Measurements from ENCODE around the gene TRAF7. TPM values are rescaled to one million over a fixed set of nuclear protein-coding genes. Genes with fewer than 3 reads are reported as not detected.
"Not testable (repeated sequence)": the region's sequence is repeated elsewhere in the genome, so short reads cannot be mapped to it uniquely, and the experiment has no call there.

TRAF7 gene
- total RNA-seq, 4 donors from 2014 or later: 31.9 to 42.7 (median 34.3) TPM

- no peak for ATAC-seq (ENCODE audit: low FRiP score)
- no peak for TF ChIP-seq CTCF (IDR thresholded peaks at IDR 0.05)
- DNase-seq (ENCODE audit: low spot score): no peak
These were observed 40.0 kb upstream of the TRAF7 start for GRCh38 chr16:2115591-2115973.

GRCh38 chr16:2116428-2116827 lies 39.2 kb upstream of the TRAF7 start:
- DNase-seq (ENCODE audit: low spot score): not testable (repeated sequence)

GRCh38 chr16:2117341-2117740 lies 38.2 kb upstream of the TRAF7 start:
- DNase-seq (ENCODE audit: low spot score); ATAC-seq (ENCODE audit: low FRiP score): not testable (repeated sequence)

More at GRCh38 chr16:2116428-2116827, 39.2 kb upstream of the TRAF7 start:
- not testable (repeated sequence) for ATAC-seq (ENCODE audit: low FRiP score)

GRCh38 chr16:2117960-2118722 lies 37.4 kb upstream of the TRAF7 start:
- not testable (repeated sequence) for DNase-seq (ENCODE audit: low spot score); ATAC-seq (ENCODE audit: low FRiP score)

GRCh38 chr16:2121325-2121724 lies 34.3 kb upstream of the TRAF7 start:
- ATAC-seq (ENCODE audit: low FRiP score): peak; percentile 50
- DNase-seq (ENCODE audit: low spot score): not testable (repeated sequence)

GRCh38 chr16:2121853-2122252 lies 33.7 kb upstream of the TRAF7 start:
- no peak for DNase-seq (ENCODE audit: low spot score)
- no peak for TF ChIP-seq CTCF (IDR thresholded peaks at IDR 0.05)

GRCh38 chr16:2122429-2122828 lies 33.2 kb upstream of the TRAF7 start:
- TF ChIP-seq CTCF (IDR thresholded peaks at IDR 0.05): no peak
- DNase-seq (ENCODE audit: low spot score) (no peak), ATAC-seq (ENCODE audit: low FRiP score) (no peak)

More at GRCh38 chr16:2121853-2122252, 33.7 kb upstream of the TRAF7 start:
- peak; percentile 28 for ATAC-seq (ENCODE audit: low FRiP score)

- ATAC-seq (ENCODE audit: low FRiP score); DNase-seq (ENCODE audit: low spot score): not testable (repeated sequence)
These were observed 32.5 kb upstream of the TRAF7 start for GRCh38 chr16:2122934-2123683.

- not testable (repeated sequence) for DNase-seq (ENCODE audit: low spot score)
- peak; percentile 4 for ATAC-seq (ENCODE audit: low FRiP score)
These were observed 31.7 kb upstream of the TRAF7 start for GRCh38 chr16:2123706-2124376.

GRCh38 chr16:2124377-2124693 lies 31.2 kb upstream of the TRAF7 start:
- not testable (repeated sequence) for DNase-seq (ENCODE audit: low spot score); ATAC-seq (ENCODE audit: low FRiP score)

GRCh38 chr16:2124694-2125444 lies 30.7 kb upstream of the TRAF7 start:
- not testable (repeated sequence) for DNase-seq (ENCODE audit: low spot score)

GRCh38 chr16:2125609-2126008 lies 30.0 kb upstream of the TRAF7 start:
- ATAC-seq (ENCODE audit: low FRiP score); DNase-seq (ENCODE audit: low spot score): not testable (repeated sequence)

More at GRCh38 chr16:2124694-2125444, 30.7 kb upstream of the TRAF7 start:
- ATAC-seq (ENCODE audit: low FRiP score): peak; percentile 29

GRCh38 chr16:2126161-2126743 lies 29.3 kb upstream of the TRAF7 start:
- not testable (repeated sequence) for ATAC-seq (ENCODE audit: low FRiP score); DNase-seq (ENCODE audit: low spot score)

- not testable (repeated sequence) for ATAC-seq (ENCODE audit: low FRiP score); DNase-seq (ENCODE audit: low spot score)
These were observed 28.5 kb upstream of the TRAF7 start for GRCh38 chr16:2126928-2127556.

Data from omental fat pad (tissue), 4 donors.